Naive thymus-derived CD4-positive, alpha-beta T cell (primary cell): ENCODE results near the gene DTNA. TPM values are rescaled to one million over a fixed set of nuclear protein-coding genes. Genes with fewer than 3 reads are reported as not detected.
"Not testable (repeated sequence)": the region's sequence is repeated elsewhere in the genome, so short reads cannot be mapped to it uniquely, and the experiment has no call there.

ENCODE experiments used
- ATAC-seq: fragments of 150-1000 bp; cut with Tn5 transposase; 2 replicates; pipeline ENCODE4 v1.10.0; 2021; ENCODE audit warnings: mild to moderate bottlenecking, moderate library complexity
- CTCF ChIA-PET: fragments of 350-600 bp; sonication (Branson Sonifier 250); formaldehyde crosslinking; loops from one replicate; lab custom pipeline; 2021; ENCODE audit warnings: antibody characterized with exemption; lab: Charles Lee
- POLR2A ChIA-PET: fragments of 350-600 bp; sonication (Branson Sonifier 250); formaldehyde crosslinking; loops from one replicate; lab custom pipeline; 2021; ENCODE audit warnings: antibody characterized with exemption, inconsistent platforms; lab: Charles Lee
- DNase-seq, 9 donors: peaks; one replicate each; pipeline versions ENCODE4 v3.0.0 to v3.0.0-alpha.2; 2020 to 2022; ENCODE audit warnings: mixed read lengths in 1 of 9
- H3K27ac ChIP-seq: one replicate; pipeline ENCODE4 v1.7.0; 2013; ENCODE audit warnings: mild to moderate bottlenecking, low read depth, low read length, moderate library complexity
- H3K27me3 ChIP-seq, 2 donors: one replicate each; pipeline ENCODE4 v1.7.0; 2013; ENCODE audit warnings: low read length in 2 of 2, mild to moderate bottlenecking in 2 of 2, moderate library complexity in 2 of 2; ENCODE audit not compliant: control insufficient read depth in 2 of 2, insufficient read depth in 2 of 2
- H3K36me3 ChIP-seq, 3 experiments: 1 replicate in 2 of 3; 2 replicates in 1 of 3; pipeline ENCODE4 v1.7.0; 2013; ENCODE audit warnings: low read length in 3 of 3, mild to moderate bottlenecking in 3 of 3, moderate library complexity in 1 of 3; ENCODE audit not compliant: insufficient read depth in 3 of 3, control insufficient read depth in 2 of 3
- H3K4me1 ChIP-seq, 2 donors: one replicate each; pipeline ENCODE4 v1.7.0; 2013; ENCODE audit warnings: low read length in 2 of 2, mild to moderate bottlenecking in 2 of 2, moderate library complexity in 1 of 2; ENCODE audit not compliant: control insufficient read depth in 2 of 2, insufficient read depth in 2 of 2
- H3K4me3 ChIP-seq: 2 replicates; pipeline ENCODE4 v1.7.0; 2013; ENCODE audit warnings: mild to moderate bottlenecking, low read length
- H3K9me3 ChIP-seq, 3 experiments: 1 replicate in 2 of 3; 2 replicates in 1 of 3; pipeline ENCODE4 v1.7.0; 2013; ENCODE audit warnings: low read length in 3 of 3; ENCODE audit not compliant: control insufficient read depth in 2 of 3
- H3K27ac Mint-ChIP-seq, 9 donors: one replicate each; pipeline ENCODE4 v1.8.0; 2020 to 2022; ENCODE audit warnings: mixed read lengths in 9 of 9, mild to moderate bottlenecking in 8 of 9, moderate library complexity in 5 of 9, inconsistent platforms in 2 of 9
- H3K27me3 Mint-ChIP-seq, 5 donors: one replicate each; pipeline ENCODE4 v1.8.0; 2021 to 2022; ENCODE audit warnings: mixed read lengths in 5 of 5, mild to moderate bottlenecking in 1 of 5
- H3K36me3 Mint-ChIP-seq, 5 donors: one replicate each; pipeline ENCODE4 v1.8.0; 2020 to 2022; ENCODE audit warnings: mixed read lengths in 5 of 5, mild to moderate bottlenecking in 3 of 5, inconsistent platforms in 1 of 5
- H3K4me1 Mint-ChIP-seq, 7 donors: one replicate each; pipeline ENCODE4 v1.8.0; 2020 to 2022; ENCODE audit warnings: mixed read lengths in 7 of 7, mild to moderate bottlenecking in 3 of 7, inconsistent platforms in 1 of 7
- H3K4me3 Mint-ChIP-seq, 10 donors: one replicate each; pipeline ENCODE4 v1.8.0; 2020 to 2022; ENCODE audit warnings: mild to moderate bottlenecking in 10 of 10, mixed read lengths in 10 of 10, moderate library complexity in 6 of 10, inconsistent platforms in 2 of 10
- H3K9me3 Mint-ChIP-seq, 11 donors: one replicate each; pipeline ENCODE4 v1.8.0; 2020 to 2022; ENCODE audit warnings: mixed read lengths in 11 of 11, mild to moderate bottlenecking in 4 of 11, inconsistent platforms in 1 of 11, moderate library complexity in 1 of 11
- intact Hi-C, 2 donors: fragments of 100-400 bp; cut with micrococcal nuclease; formaldehyde crosslinking; loops; one replicate each; pipeline ENCODE4 v1.15.1; 2023
- polyA plus RNA-seq, 2 donors: library from polyadenylated mRNA; unstranded; fragments of 300-500 nt; fragmentation: Illumina TruSeq; gene quantifications; one replicate each; pipeline ENCODE4 v1.2.3, GENCODE V29; 2021
- total RNA-seq, 6 experiments: library from RNA in 5 of 6; stranded (reverse) in 5 of 6; gene quantifications; 1 replicate in 5 of 6; 2 replicates in 1 of 6; pipeline ENCODE4 v1.2.3 and lab custom pipeline; 2021 to 2026

Gene DTNA
- total and polyA plus RNA-seq, 7 experiments from 2014 or later, result 0.49 to 1.5 (median 0.63) TPM; not detected in 3

- intact Hi-C loops, result no loop called here
- H3K4me1 Mint-ChIP-seq, result no peaks in the 10 kb centered on the region
- H3K36me3 ChIP-seq, result no peaks in the 10 kb centered on the region
- H3K9me3 ChIP-seq, result no peaks in the 10 kb centered on the region
- ChIA-PET POLR2A (no interaction called here), CTCF (no interaction called here)
- H3K27me3 ChIP-seq, result no peaks in the 10 kb centered on the region
- no peaks in the 10 kb centered on the region for H3K36me3 Mint-ChIP-seq
- no peak for DNase-seq
- H3K4me3 Mint-ChIP-seq, result no peak overlapping the region
- H3K9me3 Mint-ChIP-seq, result no peaks in the 10 kb centered on the region
- no peak overlapping the region for H3K27ac ChIP-seq
- H3K4me1 ChIP-seq, result no peaks in the 10 kb centered on the region
- peaks cover 4 to 32% (median 12%) of the 10 kb centered on the region in 5 donors for H3K27me3 Mint-ChIP-seq
- no peak for ATAC-seq
- no peak overlapping the region for H3K27ac Mint-ChIP-seq
- H3K4me3 ChIP-seq, result no peak overlapping the region
Observed at GRCh38 chr18:34718610-34719009, 8.5 kb downstream of the DTNA start.

DNA sequence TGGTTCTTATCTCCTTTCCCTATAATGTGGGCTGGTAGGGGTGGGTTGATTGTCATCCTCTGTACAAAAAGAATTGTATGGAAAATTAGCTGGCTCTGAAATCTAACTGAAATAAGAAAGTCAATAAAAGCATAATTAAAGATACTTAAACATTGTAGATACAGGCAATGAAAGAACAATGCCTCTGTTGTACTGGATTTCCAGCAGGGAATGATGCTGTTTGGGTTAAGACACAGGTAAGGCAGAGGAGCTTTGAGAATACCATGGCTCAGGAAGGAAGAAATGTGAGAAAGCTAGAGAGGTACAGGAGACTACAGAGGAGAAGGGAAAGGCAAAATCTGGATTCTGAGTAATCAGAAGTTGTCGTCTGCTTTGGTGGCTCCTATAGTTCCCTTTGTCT, 10.1 kb downstream of the DTNA start:
- no peak overlapping the region for H3K4me3 ChIP-seq
- no peak overlapping the region for H3K27ac Mint-ChIP-seq
- H3K4me1 ChIP-seq, result no peaks in the 10 kb centered on the region
- ChIA-PET CTCF (no interaction called here), POLR2A (no interaction called here)
- H3K36me3 Mint-ChIP-seq, result no peaks in the 10 kb centered on the region
- H3K27me3 ChIP-seq, result no peaks in the 10 kb centered on the region
- no peaks in the 10 kb centered on the region for H3K9me3 ChIP-seq
- DNase-seq (no peak), ATAC-seq (no peak)
- H3K36me3 ChIP-seq, result no peaks in the 10 kb centered on the region
- H3K4me3 Mint-ChIP-seq, result no peak overlapping the region
- H3K27ac ChIP-seq, result no peak overlapping the region
- peaks cover 4 to 32% (median 12%) of the 10 kb centered on the region in 5 donors for H3K27me3 Mint-ChIP-seq
- intact Hi-C loops, result no loop called here
- no peaks in the 10 kb centered on the region for H3K4me1 Mint-ChIP-seq
- peaks cover 0 to 3% (median 0%) of the 10 kb centered on the region in 11 donors for H3K9me3 Mint-ChIP-seq

- no peaks in the 10 kb centered on the region for H3K36me3 Mint-ChIP-seq
- CTCF ChIA-PET, result no interaction called here
- H3K27ac Mint-ChIP-seq, result no peak overlapping the region
- Histone ChIP-seq H3K36me3 (no peaks in the 10 kb centered on the region), H3K27ac (no peak overlapping the region), H3K4me3 (no peak overlapping the region), H3K27me3 (no peaks in the 10 kb centered on the region), H3K9me3 (no peaks in the 10 kb centered on the region), H3K4me1 (no peaks in the 10 kb centered on the region)
- H3K9me3 Mint-ChIP-seq, result peaks cover 0 to 5% (median 2%) of the 10 kb centered on the region in 11 donors
- no peak overlapping the region for H3K4me3 Mint-ChIP-seq
- POLR2A ChIA-PET, result no interaction called here
- ATAC-seq, result peak; percentile 52
- H3K4me1 Mint-ChIP-seq, result no peaks in the 10 kb centered on the region
- peaks cover 2 to 32% (median 7%) of the 10 kb centered on the region in 5 donors for H3K27me3 Mint-ChIP-seq
- intact Hi-C loops, result no loop called here
- DNase-seq, result no peak
Observed at GRCh38 chr18:34723143-34723542, 13.0 kb downstream of the DTNA start.

GRCh38 chr18:34725737-34726136, 15.6 kb downstream of the DTNA start:
- H3K9me3 ChIP-seq, DNase-seq, intact Hi-C loops, H3K27ac ChIP-seq, H3K4me1 ChIP-seq, H3K27ac Mint-ChIP-seq, CTCF ChIA-PET, H3K27me3 ChIP-seq, H3K36me3 ChIP-seq, H3K4me1 Mint-ChIP-seq, ATAC-seq, H3K4me3 ChIP-seq, H3K9me3 Mint-ChIP-seq, H3K36me3 Mint-ChIP-seq, H3K4me3 Mint-ChIP-seq, POLR2A ChIA-PET: not testable (repeated sequence)
- H3K27me3 Mint-ChIP-seq, result peaks cover 0 to 18% (median 2%) of the 10 kb centered on the region in 5 donors

- Mint-ChIP-seq H3K27me3 (peaks cover 0 to 16% (median 0%) of the 10 kb centered on the region in 5 donors), H3K36me3 (no peaks in the 10 kb centered on the region), H3K27ac (no peak overlapping the region), H3K4me3 (no peak overlapping the region), H3K4me1 (peaks cover 0 to 4% (median 0%) of the 10 kb centered on the region in 7 donors), H3K9me3 (peaks cover 0 to 5% (median 2%) of the 10 kb centered on the region in 11 donors)
- intact Hi-C loops, result no loop called here
- H3K27me3 ChIP-seq, result no peaks in the 10 kb centered on the region
- no peak for DNase-seq
- no peak for ATAC-seq
- ChIA-PET CTCF (no interaction called here), POLR2A (no interaction called here)
- no peak overlapping the region for H3K27ac ChIP-seq
- H3K36me3 ChIP-seq, result no peaks in the 10 kb centered on the region
- H3K9me3 ChIP-seq, result no peaks in the 10 kb centered on the region
- no peak overlapping the region for H3K4me3 ChIP-seq
- H3K4me1 ChIP-seq, result no peaks in the 10 kb centered on the region
Observed at GRCh38 chr18:34726286-34727004, 16.3 kb downstream of the DTNA start.

GRCh38 chr18:34729264-34729663, 19.2 kb downstream of the DTNA start:
- intact Hi-C loops, result no loop called here
- POLR2A ChIA-PET, result no interaction called here
- H3K4me1 ChIP-seq, result no peaks in the 10 kb centered on the region

More at GRCh38 chr18:34729264-34729663, 19.2 kb downstream of the DTNA start:
- Mint-ChIP-seq H3K27ac (no peak overlapping the region), H3K36me3 (no peaks in the 10 kb centered on the region), H3K4me1 (peaks cover 0 to 4% (median 0%) of the 10 kb centered on the region in 7 donors), H3K27me3 (peaks cover 0 to 13% (median 4%) of the 10 kb centered on the region in 5 donors), H3K4me3 (no peak overlapping the region), H3K9me3 (peaks cover 0 to 5% (median 2%) of the 10 kb centered on the region in 11 donors)
- peak; percentile 47 for ATAC-seq
- Histone ChIP-seq H3K36me3 (no peaks in the 10 kb centered on the region), H3K27me3 (no peaks in the 10 kb centered on the region), H3K27ac (no peak overlapping the region), H3K4me3 (no peak overlapping the region), H3K9me3 (no peaks in the 10 kb centered on the region)
- CTCF ChIA-PET, result interaction anchor here (0.6 kb wide), 1 partner anchor 14 kb away, joined by 3 read pairs; no protein-coding TSS in a partner anchor
- no peak for DNase-seq
